ENCODE measurements around the gene MRTO4.

DNA sequence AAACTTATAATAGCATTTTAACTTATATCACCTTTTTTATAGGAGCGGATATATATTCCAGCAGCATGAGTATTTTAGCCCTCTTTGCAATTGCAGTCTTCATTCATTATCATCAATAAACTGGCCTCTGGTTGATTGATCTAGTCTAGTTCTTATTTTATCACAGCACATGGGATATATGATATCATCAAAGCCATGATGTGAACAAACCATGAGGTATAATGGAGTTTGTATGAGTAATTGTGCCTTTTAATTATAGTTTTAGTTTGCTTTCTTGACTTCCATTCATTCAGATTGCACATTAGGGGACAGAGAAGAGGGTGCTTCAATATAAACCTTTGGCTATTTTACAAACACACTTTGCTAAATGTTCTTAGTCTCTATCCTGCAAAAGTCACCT, 38.0 kb upstream of the MRTO4 start:
- TF ChIP-seq, protein P1, sequence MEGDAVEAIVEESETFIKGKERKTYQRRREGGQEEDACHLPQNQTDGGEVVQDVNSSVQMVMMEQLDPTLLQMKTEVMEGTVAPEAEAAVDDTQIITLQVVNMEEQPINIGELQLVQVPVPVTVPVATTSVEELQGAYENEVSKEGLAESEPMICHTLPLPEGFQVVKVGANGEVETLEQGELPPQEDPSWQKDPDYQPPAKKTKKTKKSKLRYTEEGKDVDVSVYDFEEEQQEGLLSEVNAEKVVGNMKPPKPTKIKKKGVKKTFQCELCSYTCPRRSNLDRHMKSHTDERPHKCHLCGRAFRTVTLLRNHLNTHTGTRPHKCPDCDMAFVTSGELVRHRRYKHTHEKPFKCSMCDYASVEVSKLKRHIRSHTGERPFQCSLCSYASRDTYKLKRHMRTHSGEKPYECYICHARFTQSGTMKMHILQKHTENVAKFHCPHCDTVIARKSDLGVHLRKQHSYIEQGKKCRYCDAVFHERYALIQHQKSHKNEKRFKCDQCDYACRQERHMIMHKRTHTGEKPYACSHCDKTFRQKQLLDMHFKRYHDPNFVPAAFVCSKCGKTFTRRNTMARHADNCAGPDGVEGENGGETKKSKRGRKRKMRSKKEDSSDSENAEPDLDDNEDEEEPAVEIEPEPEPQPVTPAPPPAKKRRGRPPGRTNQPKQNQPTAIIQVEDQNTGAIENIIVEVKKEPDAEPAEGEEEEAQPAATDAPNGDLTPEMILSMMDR (IDR thresholded peaks at IDR 0.05): no peak
- TF ChIP-seq POLR2A (IDR thresholded peaks at IDR 0.05): no peak

Data from uterus (tissue), 2 donors.